CD14-positive monocyte (primary cell): Measurements from ENCODE around the gene ITSN1. TPM values are rescaled to one million over a fixed set of nuclear protein-coding genes. Genes with fewer than 3 reads are reported as not detected.

ENCODE experiments used
- DNase-seq, 3 donors: peaks; one replicate each; pipeline ENCODE4 v3.0.0-alpha.2; 2011 to 2022
- H2AFZ ChIP-seq: 2 replicates; pipeline ENCODE4 v1.6.0; 2012; ENCODE audit warnings: mild to moderate bottlenecking, low read depth, low read length, inconsistent platforms; ENCODE audit not compliant: insufficient read depth, poor library complexity, severe bottlenecking
- H3K27ac ChIP-seq, 2 donors: 1 replicate in 1 of 2; 2 replicates in 1 of 2; pipeline ENCODE4 v1.5.1; 2012 to 2013; ENCODE audit warnings: low read length in 2 of 2, control low read depth in 1 of 2, inconsistent platforms in 1 of 2, low read depth in 1 of 2, mild to moderate bottlenecking in 1 of 2
- H3K27me3 ChIP-seq, 2 donors: one replicate each; pipeline versions ENCODE4 v1.6.0 to v1.6.1; 2011 to 2013; ENCODE audit warnings: low read length in 2 of 2; ENCODE audit not compliant: control insufficient read depth in 2 of 2, insufficient read depth in 2 of 2
- H3K36me3 ChIP-seq, 2 donors: replicated peaks in 1 of 2; 1 replicate in 1 of 2; 2 replicates in 1 of 2; pipeline versions ENCODE4 v1.5.1 to v1.6.1; 2012 to 2013; ENCODE audit warnings: low read length in 2 of 2, control low read depth in 1 of 2, inconsistent platforms in 1 of 2, mild to moderate bottlenecking in 1 of 2; ENCODE audit not compliant: insufficient read depth in 2 of 2, control insufficient read depth in 1 of 2
- H3K4me1 ChIP-seq, 2 donors: 1 replicate in 1 of 2; 2 replicates in 1 of 2; pipeline versions ENCODE4 v1.5.1 to v1.6.1; 2012 to 2013; ENCODE audit warnings: low read length in 2 of 2, control low read depth in 1 of 2, inconsistent platforms in 1 of 2, mild to moderate bottlenecking in 1 of 2, moderate library complexity in 1 of 2; ENCODE audit not compliant: insufficient read depth in 2 of 2, control insufficient read depth in 1 of 2
- H3K4me2 ChIP-seq: replicated peaks from 2 replicates; pipeline ENCODE3; 2012; ENCODE audit warnings: low read length, moderate library complexity, mild to moderate bottlenecking; ENCODE audit not compliant: poor library complexity, severe bottlenecking; ENCODE audit errors: extremely low read depth
- H3K4me3 ChIP-seq, 3 experiments: fragments of 200-600 bp in 1 of 3; sonication (generic) in 1 of 3; replicated peaks in 1 of 3; 1 replicate in 2 of 3; 2 replicates in 1 of 3; pipeline ENCODE4 v1.5.1; 2011 to 2013; ENCODE audit warnings: low read length in 3 of 3, mild to moderate bottlenecking in 3 of 3, control low read depth in 2 of 3, low read depth in 2 of 3, inconsistent platforms in 1 of 3, moderate library complexity in 1 of 3
- H3K79me2 ChIP-seq: 2 replicates; pipeline ENCODE4 v1.6.0; 2012; ENCODE audit warnings: mild to moderate bottlenecking, control low read depth, inconsistent platforms, low read length, moderate library complexity; ENCODE audit not compliant: insufficient read depth
- H3K9ac ChIP-seq: 2 replicates; pipeline ENCODE4 v1.6.0; 2017; ENCODE audit warnings: low read length, mild to moderate bottlenecking; ENCODE audit not compliant: insufficient read depth, poor library complexity, severe bottlenecking
- H3K9me3 ChIP-seq, 2 donors: replicated peaks in 1 of 2; 1 replicate in 1 of 2; 2 replicates in 1 of 2; pipeline versions ENCODE4 v1.5.1 to v1.6.1; 2012 to 2013; ENCODE audit warnings: low read length in 2 of 2, control low read depth in 1 of 2; ENCODE audit not compliant: control insufficient read depth in 1 of 2, insufficient read depth in 1 of 2
- H4K20me1 ChIP-seq: 2 replicates; pipeline ENCODE4 v1.6.0; 2012; ENCODE audit warnings: mild to moderate bottlenecking, low read length, control low read depth, moderate library complexity; ENCODE audit not compliant: insufficient read depth
- H3K27ac Mint-ChIP-seq, 7 donors: one replicate each; pipeline ENCODE4 v1.8.0; 2020; ENCODE audit warnings: mild to moderate bottlenecking in 7 of 7, mixed read lengths in 7 of 7, moderate library complexity in 6 of 7, inconsistent platforms in 2 of 7
- H3K27me3 Mint-ChIP-seq, 3 donors: one replicate each; pipeline ENCODE4 v1.8.0; 2021 to 2022; ENCODE audit warnings: low read depth in 3 of 3, mild to moderate bottlenecking in 3 of 3, mixed read lengths in 3 of 3, moderate library complexity in 3 of 3, inconsistent platforms in 1 of 3
- H3K36me3 Mint-ChIP-seq, 2 donors: one replicate each; pipeline ENCODE4 v1.8.0; 2020; ENCODE audit warnings: mixed read lengths in 2 of 2, inconsistent platforms in 1 of 2, mild to moderate bottlenecking in 1 of 2
- H3K4me1 Mint-ChIP-seq: one replicate; pipeline ENCODE4 v1.8.0; 2020; ENCODE audit warnings: mild to moderate bottlenecking, mixed read lengths
- H3K4me3 Mint-ChIP-seq, 2 donors: one replicate each; pipeline ENCODE4 v1.8.0; 2020; ENCODE audit warnings: mild to moderate bottlenecking in 2 of 2, mixed read lengths in 2 of 2, moderate library complexity in 1 of 2
- H3K9me3 Mint-ChIP-seq, 7 donors: one replicate each; pipeline ENCODE4 v1.8.0; 2020 to 2022; ENCODE audit warnings: mixed read lengths in 7 of 7, mild to moderate bottlenecking in 6 of 7, moderate library complexity in 6 of 7, inconsistent platforms in 2 of 7
- CTCF ChIP-seq: fragments of 200-600 bp; IDR thresholded peaks from one replicate; pipeline ENCODE4 v1.8.0; 2022; ENCODE audit warnings: antibody characterized with exemption, mild to moderate bottlenecking
- WGBS: methylation state at CpG from one replicate; pipeline ENCODE4 v1.1.5; 2013; ENCODE audit warnings: missing lambda C conversion rate; ENCODE audit not compliant: insufficient coverage; 5-methylcytosine and 5-hydroxymethylcytosine counted together
- intact Hi-C, 2 donors: fragments of 100-400 bp; cut with micrococcal nuclease; formaldehyde crosslinking; loops; one replicate each; pipeline versions ENCODE4 v1.15.0 to v1.15.1; 2023
- polyA plus RNA-seq, 3 donors: library from polyadenylated mRNA; depleted of rRNA in 1 of 3; unstranded in 2 of 3; stranded (reverse) in 1 of 3; fragments of 300-500 nt in 2 of 3; fragments of >200 nt in 1 of 3; fragmentation: Illumina TruSeq in 2 of 3; gene quantifications; 1 replicate in 2 of 3; 2 replicates in 1 of 3; pipeline ENCODE4 v1.2.3, GENCODE V29; 2012 to 2021

Gene ITSN1
- polyA plus RNA-seq, 3 donors = 4.7 to 10.3 (median 5.1) TPM

- Mint-ChIP-seq H3K36me3 (peaks cover 32 to 43% of the 10 kb centered on the region in 2 donors), H3K4me1 (peaks cover 12% of the 10 kb centered on the region), H3K27me3 (peaks cover 3 to 8% (median 6%) of the 10 kb centered on the region in 3 donors), H3K27ac (no peak overlapping the region), H3K4me3 (no peak overlapping the region), H3K9me3 (no peaks in the 10 kb centered on the region)
- no peaks in the 10 kb centered on the region for H4K20me1 ChIP-seq
- DNase-seq = no peak
- no peak for TF ChIP-seq CTCF
- no peak overlapping the region for H2AFZ ChIP-seq
- peaks cover 25 to 52% of the 10 kb centered on the region in 2 donors for H3K36me3 ChIP-seq
- H3K9ac ChIP-seq = no peak overlapping the region
- intact Hi-C loops = no loop called here
- no peak overlapping the region for H3K27ac ChIP-seq
- no peaks in the 10 kb centered on the region for H3K27me3 ChIP-seq
- H3K79me2 ChIP-seq = no peaks in the 10 kb centered on the region
- 100% methylated on average over 2 of the region's 5 CpGs for WGBS
- H3K4me2 ChIP-seq = no peak overlapping the region
- H3K4me1 ChIP-seq = peaks cover 8 to 9% of the 10 kb centered on the region in 2 donors
- no peaks in the 10 kb centered on the region for H3K9me3 ChIP-seq
- no peak overlapping the region for H3K4me3 ChIP-seq
Observed at GRCh38 chr21:33899199-33899598, 256.9 kb downstream of the ITSN1 start.

- H3K36me3 Mint-ChIP-seq = peaks cover 54 to 68% of the 10 kb centered on the region in 2 donors
- no peak overlapping the region for H2AFZ ChIP-seq
- peak overlapping the region in 2 of 7 donors; percentile 53 to 54 for H3K27ac Mint-ChIP-seq
- WGBS = 91% methylated on average over 5 of the region's 13 CpGs
- no peaks in the 10 kb centered on the region for H3K4me1 Mint-ChIP-seq
- H3K36me3 ChIP-seq = peaks cover 49 to 76% of the 10 kb centered on the region in 2 donors
- no peaks in the 10 kb centered on the region for H3K9me3 Mint-ChIP-seq
- H3K79me2 ChIP-seq = no peaks in the 10 kb centered on the region
- H3K4me3 ChIP-seq = no peak overlapping the region
- no peak overlapping the region for H3K9ac ChIP-seq
- no peaks in the 10 kb centered on the region for H3K27me3 ChIP-seq
- H3K9me3 ChIP-seq = no peaks in the 10 kb centered on the region
- no peak overlapping the region for H3K4me3 Mint-ChIP-seq
- DNase-seq = peak in 1 of 3 donors; percentile 15
- no peaks in the 10 kb centered on the region for H3K4me1 ChIP-seq
- intact Hi-C loops = no loop called here
- TF ChIP-seq CTCF = peak; percentile 24
- no peak overlapping the region for H3K4me2 ChIP-seq
- H3K27ac ChIP-seq = no peak overlapping the region
- H3K27me3 Mint-ChIP-seq = peaks cover 0 to 2% (median 0%) of the 10 kb centered on the region in 3 donors
- no peaks in the 10 kb centered on the region for H4K20me1 ChIP-seq
Observed at GRCh38 chr21:33901412-33902288, 259.3 kb downstream of the ITSN1 start.
